MCF 10A (cell line): Measurements from ENCODE around the gene SMIM35. TPM values are rescaled to one million over a fixed set of nuclear protein-coding genes. Genes with fewer than 3 reads are reported as not detected.
"Not testable (repeated sequence)": the region's sequence is repeated elsewhere in the genome, so short reads cannot be mapped to it uniquely, and the experiment has no call there.

Source experiments
- BruUV-seq: library from RNA; stranded (reverse); fragments of 400-500 nt; replicated peaks from 2 replicates; lab custom pipeline; 2021; lab: Mats Ljungman, UMichigan
- CTCF ChIA-PET: fragments of 300-600 bp; sonication (Branson Sonifier 250); formaldehyde crosslinking; extraction: SDS; loops from one replicate; lab custom pipeline; 2021; ENCODE audit warnings: antibody characterized with exemption, inconsistent platforms; lab: Yijun Ruan, JAX
- POLR2A ChIA-PET: fragments of 300-600, 350-650 bp; sonication (Branson Sonifier 250); formaldehyde crosslinking; extraction: SDS; loops from one replicate; lab custom pipeline; 2020; ENCODE audit warnings: antibody characterized with exemption, inconsistent platforms; lab: Yijun Ruan, JAX
- DNase-seq: peaks from one replicate; pipeline ENCODE4 v3.0.0-alpha.2; 2018; ENCODE audit not compliant: unreplicated experiment
- H3K27ac Mint-ChIP-seq: one replicate; pipeline ENCODE4 v1.8.0; 2022; ENCODE audit warnings: mild to moderate bottlenecking, low read depth, mixed read lengths; ENCODE audit not compliant: unreplicated experiment
- H3K27me3 Mint-ChIP-seq: one replicate; pipeline ENCODE4 v1.8.0; 2022; ENCODE audit warnings: mixed read lengths; ENCODE audit not compliant: insufficient read depth, unreplicated experiment
- H3K36me3 Mint-ChIP-seq: one replicate; pipeline ENCODE4 v1.8.0; 2022; ENCODE audit warnings: mild to moderate bottlenecking, moderate library complexity, mixed read lengths; ENCODE audit not compliant: insufficient read depth, unreplicated experiment
- H3K4me1 Mint-ChIP-seq: one replicate; pipeline ENCODE4 v1.8.0; 2022; ENCODE audit warnings: mixed read lengths; ENCODE audit not compliant: insufficient read depth, unreplicated experiment
- H3K4me3 Mint-ChIP-seq: one replicate; pipeline ENCODE4 v1.8.0; 2022; ENCODE audit warnings: mild to moderate bottlenecking, moderate library complexity, mixed read lengths; ENCODE audit not compliant: unreplicated experiment
- H3K9me3 Mint-ChIP-seq: one replicate; pipeline ENCODE4 v1.8.0; 2022; ENCODE audit warnings: mixed read lengths; ENCODE audit not compliant: unreplicated experiment
- intact Hi-C: fragments of 100-400 bp; cut with micrococcal nuclease; formaldehyde crosslinking; loops from 2 replicates; pipeline ENCODE4 v1.14.1; 2022
- total RNA-seq: library from RNA; stranded (reverse); gene quantifications from 2 replicates; pipeline ENCODE4 v1.2.3, GENCODE V29; 2022
- TF ChIP-seq, protein P1 (sequence below): fragments of 200-600 bp; IDR thresholded peaks from one replicate; pipeline ENCODE4 v1.8.0; 2022; ENCODE audit warnings: antibody characterized with exemption, mild to moderate bottlenecking; ENCODE audit not compliant: unreplicated experiment

SMIM35 gene
- total RNA-seq, 1 experiment from 2014 or later = not detected

DNA sequence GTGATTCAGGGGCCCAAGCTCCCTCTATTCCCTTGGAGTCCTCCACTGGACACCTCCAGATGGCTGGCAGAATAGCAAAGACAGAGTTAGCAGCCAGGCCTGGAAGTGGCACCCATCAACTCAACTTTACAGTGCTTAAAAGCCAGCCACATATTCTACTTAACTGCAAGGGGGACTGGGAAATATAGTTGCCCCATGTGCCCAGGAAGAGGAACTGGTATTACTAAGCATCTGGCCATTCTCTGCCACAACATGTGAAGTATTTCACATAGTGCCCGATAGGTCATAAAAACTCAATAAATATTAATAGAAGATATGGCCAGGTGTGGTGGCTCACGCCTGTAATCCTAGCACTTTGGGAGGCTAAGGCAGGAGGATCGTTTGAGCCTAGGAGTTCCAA lies 106.0 kb downstream of the SMIM35 start:
- intact Hi-C loops = no loop called here
- Mint-ChIP-seq H3K36me3 (peaks cover 4% of the 10 kb centered on the region), H3K9me3 (no peaks in the 10 kb centered on the region), H3K4me1 (no peaks in the 10 kb centered on the region), H3K27ac (no peak overlapping the region), H3K4me3 (no peak overlapping the region), H3K27me3 (peaks cover 44% of the 10 kb centered on the region)
- ChIA-PET CTCF (interaction anchor here (0.7 to 1.4 kb wide), 4 partner anchors 20 to 556 kb away, joined by 3 to 4 read pairs (median 4); no protein-coding TSS in a partner anchor), POLR2A (no interaction called here)
- TF ChIP-seq, protein P1, sequence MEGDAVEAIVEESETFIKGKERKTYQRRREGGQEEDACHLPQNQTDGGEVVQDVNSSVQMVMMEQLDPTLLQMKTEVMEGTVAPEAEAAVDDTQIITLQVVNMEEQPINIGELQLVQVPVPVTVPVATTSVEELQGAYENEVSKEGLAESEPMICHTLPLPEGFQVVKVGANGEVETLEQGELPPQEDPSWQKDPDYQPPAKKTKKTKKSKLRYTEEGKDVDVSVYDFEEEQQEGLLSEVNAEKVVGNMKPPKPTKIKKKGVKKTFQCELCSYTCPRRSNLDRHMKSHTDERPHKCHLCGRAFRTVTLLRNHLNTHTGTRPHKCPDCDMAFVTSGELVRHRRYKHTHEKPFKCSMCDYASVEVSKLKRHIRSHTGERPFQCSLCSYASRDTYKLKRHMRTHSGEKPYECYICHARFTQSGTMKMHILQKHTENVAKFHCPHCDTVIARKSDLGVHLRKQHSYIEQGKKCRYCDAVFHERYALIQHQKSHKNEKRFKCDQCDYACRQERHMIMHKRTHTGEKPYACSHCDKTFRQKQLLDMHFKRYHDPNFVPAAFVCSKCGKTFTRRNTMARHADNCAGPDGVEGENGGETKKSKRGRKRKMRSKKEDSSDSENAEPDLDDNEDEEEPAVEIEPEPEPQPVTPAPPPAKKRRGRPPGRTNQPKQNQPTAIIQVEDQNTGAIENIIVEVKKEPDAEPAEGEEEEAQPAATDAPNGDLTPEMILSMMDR = no peak
- BruUV-seq = no TSS peak
- no peak for DNase-seq

DNA sequence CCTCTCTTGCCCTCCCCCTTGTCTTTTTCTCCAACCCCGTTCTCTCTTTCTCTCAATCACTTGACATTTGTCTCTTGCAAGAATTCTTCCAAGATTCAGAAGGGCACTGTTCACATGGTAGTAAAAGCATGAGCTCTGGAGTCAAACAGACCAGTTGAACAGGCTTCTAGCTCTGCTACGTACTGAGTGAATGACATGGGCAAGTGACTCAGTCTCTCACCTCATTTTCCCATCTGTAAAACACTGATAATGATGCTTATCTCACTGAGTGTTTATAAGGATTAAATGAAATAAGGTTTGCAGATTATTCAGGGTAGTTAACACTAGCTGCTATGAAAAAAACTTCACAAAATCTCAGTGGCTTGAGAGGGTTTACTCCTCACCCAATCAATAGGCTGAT lies 106.5 kb downstream of the SMIM35 start:
- H3K4me1 Mint-ChIP-seq = no peaks in the 10 kb centered on the region
- DNase-seq = no peak
- no peak overlapping the region for H3K27ac Mint-ChIP-seq
- ChIA-PET CTCF (interaction anchor here (0.6 to 1.4 kb wide), 6 partner anchors 20 to 632 kb away, joined by 3 to 6 read pairs (median 4); no protein-coding TSS in a partner anchor), POLR2A (no interaction called here)
- intact Hi-C loops = no loop called here
- H3K9me3 Mint-ChIP-seq = no peaks in the 10 kb centered on the region
- peaks cover 41% of the 10 kb centered on the region for H3K27me3 Mint-ChIP-seq
- peaks cover 3% of the 10 kb centered on the region for H3K36me3 Mint-ChIP-seq
- TF ChIP-seq, protein P1 = no peak
- no TSS peak for BruUV-seq
- H3K4me3 Mint-ChIP-seq = no peak overlapping the region

DNA sequence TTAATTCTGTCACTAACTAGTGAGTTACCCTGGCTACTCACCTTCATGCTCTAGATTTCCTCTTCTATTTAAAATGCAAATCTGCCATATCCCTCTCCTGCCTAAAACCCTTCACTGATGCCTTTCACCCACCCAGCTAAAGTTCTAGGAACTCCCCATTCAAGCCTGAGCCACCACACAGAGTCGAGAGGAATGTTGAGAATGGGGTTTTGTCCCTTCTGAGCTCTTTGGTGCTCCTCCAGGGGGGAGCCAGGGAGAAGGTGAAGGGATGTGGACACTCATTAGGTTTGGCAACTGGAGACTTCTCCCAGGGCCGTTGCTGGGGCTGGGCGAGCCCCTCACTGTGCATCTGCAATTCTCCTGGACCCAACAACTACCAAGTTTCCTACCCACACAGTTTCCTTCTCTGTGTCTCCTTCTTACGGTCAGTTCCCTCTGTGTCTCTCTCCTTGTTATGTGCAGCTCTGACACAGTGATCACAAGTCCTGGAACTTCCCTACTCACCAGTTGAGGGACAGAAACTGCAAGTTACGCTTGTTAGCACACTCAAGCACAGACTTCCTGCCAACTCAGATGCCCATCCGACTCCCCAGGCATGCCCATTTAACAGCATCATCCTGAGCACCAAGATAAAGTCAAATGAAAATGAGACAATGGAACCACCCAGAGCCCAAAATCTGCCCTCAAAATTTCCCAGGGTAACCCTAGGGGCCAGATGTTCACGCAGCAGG lies 107.1 kb downstream of the SMIM35 start:
- POLR2A ChIA-PET = interaction anchor here (1.1 kb wide), 1 partner anchor 8 kb away, joined by 4 read pairs; no protein-coding TSS in a partner anchor
- no peaks in the 10 kb centered on the region for H3K9me3 Mint-ChIP-seq
- DNase-seq = no peak
- intact Hi-C loops = no loop called here
- peaks cover 34% of the 10 kb centered on the region for H3K27me3 Mint-ChIP-seq
- BruUV-seq = no TSS peak
- peaks cover 3% of the 10 kb centered on the region for H3K4me1 Mint-ChIP-seq
- TF ChIP-seq, protein P1 = no peak
- H3K4me3 Mint-ChIP-seq = no peak overlapping the region
- CTCF ChIA-PET = interaction anchor here (0.6 to 1.3 kb wide), 5 partner anchors 33 to 632 kb away, joined by 4 to 6 read pairs (median 4); no protein-coding TSS in a partner anchor
- no peak overlapping the region for H3K27ac Mint-ChIP-seq
- H3K36me3 Mint-ChIP-seq = no peaks in the 10 kb centered on the region

DNA sequence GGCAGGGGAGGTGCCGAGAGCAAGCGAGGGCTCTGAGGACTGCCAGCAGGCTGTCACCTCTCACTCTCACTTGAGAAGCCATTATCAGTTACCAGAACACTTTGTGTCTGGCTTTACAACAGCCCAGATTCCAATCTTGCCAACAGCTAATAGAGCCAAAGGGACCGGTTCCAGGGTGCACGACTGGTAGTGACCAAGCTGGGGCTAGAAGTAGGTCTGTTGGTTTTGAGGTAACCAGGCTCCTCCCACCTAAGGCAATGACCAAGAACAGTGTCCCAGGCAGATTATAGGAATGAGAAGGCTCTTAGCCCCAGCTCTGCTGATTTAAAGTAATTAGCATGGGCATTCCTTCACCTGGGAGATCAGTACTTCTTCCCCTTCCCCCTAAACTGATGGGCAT lies 107.8 kb downstream of the SMIM35 start:
- Mint-ChIP-seq H3K27ac (no peak overlapping the region), H3K36me3 (no peaks in the 10 kb centered on the region), H3K27me3 (peaks cover 28% of the 10 kb centered on the region), H3K4me1 (peaks cover 4% of the 10 kb centered on the region), H3K4me3 (no peak overlapping the region), H3K9me3 (no peaks in the 10 kb centered on the region)
- TF ChIP-seq, protein P1 = no peak
- intact Hi-C loops = no loop called here
- POLR2A ChIA-PET = interaction anchor here (1.1 kb wide), 1 partner anchor 9 kb away, joined by 4 read pairs; no protein-coding TSS in a partner anchor
- no TSS peak for BruUV-seq
- CTCF ChIA-PET = interaction anchor here (1.2 kb wide), 1 partner anchor 33 kb away, joined by 5 read pairs; no protein-coding TSS in a partner anchor
- no peak for DNase-seq

DNA sequence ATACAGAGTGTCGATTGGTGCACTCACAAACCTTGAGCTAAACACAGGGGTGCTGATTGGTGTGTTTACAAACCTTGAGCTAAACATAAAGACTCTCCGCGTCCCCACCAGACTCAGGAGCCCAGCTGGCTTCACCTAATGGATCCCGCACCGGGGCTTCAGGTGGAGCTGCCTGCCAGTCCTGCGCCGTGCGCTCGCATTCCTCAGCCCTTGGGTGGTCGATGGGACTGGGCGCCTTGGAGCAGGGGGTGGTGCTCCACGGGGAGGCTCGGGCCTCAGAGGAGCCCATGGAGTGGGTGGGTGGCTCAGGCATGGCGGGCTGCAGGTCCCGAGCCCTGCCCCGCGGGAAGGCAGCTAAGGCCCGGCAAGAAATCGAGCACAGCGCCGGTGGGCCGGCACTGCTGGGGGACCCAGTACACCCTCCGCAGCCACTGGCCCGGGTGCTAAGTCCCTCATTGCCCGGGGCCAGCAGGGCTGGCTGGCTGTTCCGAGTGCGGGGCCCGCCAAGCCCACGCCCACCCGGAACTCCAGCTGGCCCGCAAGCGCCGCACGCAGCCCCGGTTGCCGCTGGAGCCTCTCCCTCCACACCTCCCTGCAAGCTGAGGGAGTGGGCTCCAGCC lies 108.4 kb downstream of the SMIM35 start:
- H3K27ac Mint-ChIP-seq, H3K9me3 Mint-ChIP-seq, intact Hi-C loops, H3K4me3 Mint-ChIP-seq, DNase-seq, H3K4me1 Mint-ChIP-seq, H3K36me3 Mint-ChIP-seq, BruUV-seq: not testable (repeated sequence)
- H3K27me3 Mint-ChIP-seq = peaks cover 26% of the 10 kb centered on the region
- CTCF ChIA-PET = interaction anchor here (0.8 to 1.2 kb wide), 2 partner anchors 25 to 32 kb away, joined by 3 to 5 read pairs; no protein-coding TSS in a partner anchor
- POLR2A ChIA-PET = interaction anchor here (0.7 to 1.1 kb wide), 2 partner anchors 10 to 17 kb away, joined by 4 read pairs; no protein-coding TSS in a partner anchor
